Measurements from ENCODE around the gene STAB2.

DNA sequence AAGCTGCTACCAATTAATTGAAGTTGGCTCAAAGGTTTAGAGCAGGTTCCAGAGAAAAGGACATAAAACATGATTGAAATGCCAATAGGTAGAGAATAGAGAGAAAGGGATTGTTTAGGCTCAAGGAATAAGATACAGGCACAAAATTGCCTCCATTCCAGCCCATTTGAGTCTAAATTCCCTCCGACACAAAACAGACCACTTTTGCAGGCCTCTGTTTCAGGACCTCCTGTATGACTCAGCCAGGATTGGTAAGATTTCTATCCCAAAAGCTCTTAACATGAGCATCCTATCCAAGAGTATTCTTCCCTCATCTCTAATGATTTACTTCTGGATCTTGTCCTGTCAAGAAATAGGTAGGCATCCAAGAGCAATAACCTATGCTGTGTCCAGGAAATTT lies 123.5 kb downstream of the STAB2 start:
- TF ChIP-seq, protein P1, sequence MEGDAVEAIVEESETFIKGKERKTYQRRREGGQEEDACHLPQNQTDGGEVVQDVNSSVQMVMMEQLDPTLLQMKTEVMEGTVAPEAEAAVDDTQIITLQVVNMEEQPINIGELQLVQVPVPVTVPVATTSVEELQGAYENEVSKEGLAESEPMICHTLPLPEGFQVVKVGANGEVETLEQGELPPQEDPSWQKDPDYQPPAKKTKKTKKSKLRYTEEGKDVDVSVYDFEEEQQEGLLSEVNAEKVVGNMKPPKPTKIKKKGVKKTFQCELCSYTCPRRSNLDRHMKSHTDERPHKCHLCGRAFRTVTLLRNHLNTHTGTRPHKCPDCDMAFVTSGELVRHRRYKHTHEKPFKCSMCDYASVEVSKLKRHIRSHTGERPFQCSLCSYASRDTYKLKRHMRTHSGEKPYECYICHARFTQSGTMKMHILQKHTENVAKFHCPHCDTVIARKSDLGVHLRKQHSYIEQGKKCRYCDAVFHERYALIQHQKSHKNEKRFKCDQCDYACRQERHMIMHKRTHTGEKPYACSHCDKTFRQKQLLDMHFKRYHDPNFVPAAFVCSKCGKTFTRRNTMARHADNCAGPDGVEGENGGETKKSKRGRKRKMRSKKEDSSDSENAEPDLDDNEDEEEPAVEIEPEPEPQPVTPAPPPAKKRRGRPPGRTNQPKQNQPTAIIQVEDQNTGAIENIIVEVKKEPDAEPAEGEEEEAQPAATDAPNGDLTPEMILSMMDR (IDR thresholded peaks at IDR 0.05): no peak
- TF ChIP-seq POLR2A (IDR thresholded peaks at IDR 0.05) (no peak), EP300 (IDR thresholded peaks at IDR 0.05) (no peak)

Data from ovary (tissue), 3 donors.